GM18870 (cell line): Measurements from ENCODE around the gene NYAP1.
"Not testable (repeated sequence)": the region's sequence is repeated elsewhere in the genome, so short reads cannot be mapped to it uniquely, and the experiment has no call there.

Experiments
- ATAC-seq: cut with Tn5 transposase; IDR thresholded peaks from one replicate; pipeline ENCODE4 v1.9.1; 2021; ENCODE audit warnings: moderate library complexity; ENCODE audit not compliant: unreplicated experiment

NYAP1 gene

DNA sequence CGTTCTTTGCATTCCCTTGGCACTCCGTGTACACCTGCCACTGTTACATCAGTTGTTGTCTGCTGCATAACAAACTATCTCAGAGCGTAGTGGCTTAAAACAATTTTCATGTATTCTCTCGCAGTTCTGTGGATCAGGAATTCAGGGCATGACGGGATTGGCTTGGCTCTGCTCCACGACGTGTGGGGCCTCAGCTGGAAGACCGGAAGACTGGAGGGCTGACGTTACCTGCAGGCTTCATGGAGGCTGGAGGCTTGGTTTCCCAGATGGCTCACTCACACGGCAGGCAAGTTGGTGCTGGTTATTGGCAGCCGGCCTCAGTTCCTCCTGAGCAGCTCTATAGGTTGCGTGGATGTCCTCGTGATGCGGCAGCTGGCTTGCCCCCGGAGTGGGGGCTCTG lies 25.5 kb downstream of the NYAP1 start:
- ATAC-seq: no peak

DNA sequence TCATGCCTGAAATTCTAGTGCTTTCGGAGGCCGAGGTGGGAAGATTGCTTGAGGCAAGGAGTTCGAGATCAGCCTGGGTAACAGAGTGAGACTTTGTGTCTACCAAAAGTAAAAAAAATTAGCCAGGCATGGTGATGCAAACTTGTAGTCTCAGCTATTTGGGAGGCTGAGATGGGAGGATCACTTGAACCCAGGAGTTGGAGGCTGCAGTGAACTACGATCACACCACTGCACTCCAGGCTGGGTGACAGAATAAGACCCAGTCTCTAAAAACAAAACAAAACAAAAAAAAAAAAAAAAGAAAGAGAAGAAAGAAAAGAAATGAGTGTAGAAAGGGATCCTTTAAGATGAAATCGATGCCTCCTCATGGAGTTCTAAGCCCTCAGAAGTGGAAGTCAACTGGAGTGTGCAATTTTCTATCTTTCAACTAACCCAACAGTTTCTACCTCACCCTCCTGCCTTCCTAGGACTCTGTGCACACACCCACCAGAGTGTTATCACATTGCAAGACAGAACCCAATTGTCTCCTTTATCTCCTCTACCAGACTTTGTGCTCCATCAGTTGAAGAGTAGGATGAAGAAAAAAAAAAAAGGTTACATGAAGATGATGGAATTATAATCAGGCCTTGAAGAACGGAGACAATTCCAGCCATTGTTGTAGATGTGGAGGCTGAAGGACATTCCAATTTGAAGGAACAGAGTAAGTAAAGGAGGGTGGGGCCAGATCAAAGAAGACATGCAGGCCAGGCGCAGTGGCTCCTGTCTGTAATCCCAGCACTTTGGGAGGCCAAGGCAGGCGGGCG lies 26.9 kb downstream of the NYAP1 start:
- no peak for ATAC-seq

DNA sequence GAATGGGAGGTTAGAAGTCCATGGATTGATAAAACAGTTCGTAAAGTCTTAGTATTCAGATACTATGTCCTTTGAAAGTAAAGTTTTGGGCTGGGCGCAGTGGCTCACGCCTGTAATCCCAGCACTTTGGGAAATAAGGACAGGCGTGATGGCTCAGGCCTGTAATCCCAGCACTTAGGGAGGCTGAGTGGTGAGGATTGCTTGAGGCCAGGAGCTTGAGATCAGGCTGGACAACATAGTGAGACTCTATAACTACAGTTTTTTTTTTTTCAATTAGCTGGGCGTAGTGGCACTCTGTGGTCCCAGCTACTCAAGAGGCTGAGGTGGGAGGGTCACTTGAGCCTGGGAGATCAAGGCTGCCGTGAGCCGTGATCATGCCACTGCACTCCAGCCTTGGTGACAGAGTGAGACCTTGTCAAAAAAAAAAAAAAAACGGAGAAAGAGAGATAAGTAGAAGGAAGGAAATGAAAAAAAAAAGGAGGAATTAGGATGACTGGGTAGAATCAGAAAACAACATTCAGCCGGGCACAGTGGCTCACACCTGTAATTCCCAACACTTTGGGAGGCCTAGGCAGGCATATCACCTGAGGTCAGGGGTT lies 29.6 kb downstream of the NYAP1 start:
- no peak for ATAC-seq

DNA sequence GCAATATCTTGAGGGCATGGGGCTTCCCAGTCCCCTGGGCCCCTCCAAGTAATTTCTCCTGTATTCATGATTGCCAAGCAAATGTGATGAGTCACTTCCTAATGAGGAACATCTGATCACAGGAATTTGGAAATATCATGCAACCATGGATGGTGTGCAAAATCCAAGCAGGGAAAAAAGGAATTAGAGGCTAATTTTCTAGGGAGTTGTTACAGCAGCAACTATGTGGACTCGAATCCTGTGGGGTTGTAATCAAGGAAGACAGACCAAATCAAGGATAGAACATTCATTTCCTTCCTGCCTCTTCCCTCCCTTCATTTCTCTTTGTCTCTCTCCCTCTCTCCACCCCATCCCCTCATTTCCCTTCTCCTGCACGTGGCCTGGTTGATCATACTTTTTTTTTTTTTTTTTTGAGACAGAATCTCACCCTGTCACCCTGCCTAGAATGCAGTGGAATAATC lies 31.4 kb downstream of the NYAP1 start:
- ATAC-seq: no peak

DNA sequence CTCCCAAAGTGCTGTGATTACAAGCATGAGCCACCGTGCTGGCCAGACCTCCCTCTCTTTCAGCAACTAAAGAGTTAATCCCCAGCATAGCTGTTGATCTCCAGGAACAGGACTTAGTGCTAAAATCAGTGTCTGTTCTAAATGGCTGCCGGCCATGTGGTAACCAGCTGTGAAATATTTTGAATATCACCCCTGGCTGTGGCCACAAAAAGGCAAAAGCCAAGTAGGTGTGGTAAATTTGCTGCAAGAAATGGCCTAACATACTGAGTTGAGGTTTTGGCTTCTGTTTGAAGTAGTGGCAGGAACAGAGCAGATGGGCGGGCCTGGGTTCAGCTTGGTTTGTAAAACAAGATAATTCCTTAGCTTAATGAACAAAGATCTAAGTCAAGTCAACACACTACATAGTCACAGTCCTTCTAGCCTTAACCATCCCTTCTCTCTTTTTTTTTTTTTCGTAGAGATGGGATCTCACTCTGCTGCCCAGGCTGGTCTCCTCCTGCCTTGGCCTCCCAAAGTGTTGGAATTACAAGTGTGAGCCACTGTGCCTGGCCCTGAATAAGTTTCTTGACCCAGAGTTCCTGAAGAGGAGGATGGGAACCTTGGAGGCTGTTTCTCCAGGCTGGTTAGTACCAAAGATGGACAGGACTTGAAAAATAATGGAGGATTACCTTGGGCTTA lies 32.5 kb downstream of the NYAP1 start:
- no peak for ATAC-seq

DNA sequence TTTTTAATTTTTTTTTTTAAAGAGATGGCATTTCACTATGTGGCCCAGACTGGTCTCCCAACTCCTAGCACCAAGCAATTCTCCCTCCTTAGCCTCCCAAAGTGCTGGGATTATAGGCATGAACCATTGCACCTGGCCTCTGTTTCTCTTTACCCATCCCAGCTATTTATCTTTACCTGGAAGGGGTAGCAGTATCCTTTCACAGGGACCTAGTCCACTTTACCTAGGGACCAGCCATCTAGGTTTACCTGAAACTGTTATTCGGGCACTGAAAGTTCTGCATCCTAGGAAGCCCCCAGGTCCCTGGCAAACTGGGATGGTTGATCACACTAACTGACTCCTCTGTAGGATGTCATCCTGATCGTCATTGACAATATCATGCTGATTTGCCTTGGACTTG lies 33.6 kb downstream of the NYAP1 start:
- no peak for ATAC-seq

DNA sequence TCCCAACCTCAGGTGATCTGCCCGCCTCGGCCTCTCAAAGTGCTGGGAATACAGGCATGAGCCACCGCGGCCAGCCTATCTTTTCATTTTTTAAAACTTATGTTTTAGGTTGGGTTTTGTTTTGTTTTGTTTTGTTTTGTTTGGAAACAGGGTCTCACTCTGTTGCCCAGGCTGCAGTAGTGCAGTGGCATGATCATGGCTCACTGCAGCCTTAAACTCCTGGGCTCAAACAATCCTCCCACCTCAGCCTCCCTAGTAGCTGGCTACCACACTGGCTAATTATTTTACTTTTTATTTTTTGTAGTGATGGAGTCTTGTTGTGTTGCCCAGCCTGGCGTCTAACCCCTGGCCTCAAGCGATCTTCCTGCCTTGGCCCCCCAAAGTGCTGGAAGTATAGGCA lies 35.9 kb downstream of the NYAP1 start:
- no peak for ATAC-seq

DNA sequence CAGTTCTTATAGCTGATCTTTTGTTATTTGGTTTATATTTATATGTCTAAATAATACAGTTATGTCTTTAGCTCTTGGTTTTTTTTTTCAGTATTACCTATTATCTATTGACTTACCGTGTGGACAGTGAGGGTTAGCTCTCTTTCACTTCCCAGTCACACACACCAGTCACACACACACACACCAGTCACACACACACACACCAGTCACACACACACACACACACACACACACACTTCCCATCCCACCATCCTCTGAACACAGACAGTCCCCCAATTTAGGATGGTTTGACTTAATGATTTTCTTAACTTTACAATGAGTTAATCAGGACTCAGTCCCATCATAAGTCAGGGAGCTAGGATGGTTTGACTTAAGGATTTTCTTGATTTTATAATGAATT lies 36.4 kb downstream of the NYAP1 start:
- no peak for ATAC-seq

DNA sequence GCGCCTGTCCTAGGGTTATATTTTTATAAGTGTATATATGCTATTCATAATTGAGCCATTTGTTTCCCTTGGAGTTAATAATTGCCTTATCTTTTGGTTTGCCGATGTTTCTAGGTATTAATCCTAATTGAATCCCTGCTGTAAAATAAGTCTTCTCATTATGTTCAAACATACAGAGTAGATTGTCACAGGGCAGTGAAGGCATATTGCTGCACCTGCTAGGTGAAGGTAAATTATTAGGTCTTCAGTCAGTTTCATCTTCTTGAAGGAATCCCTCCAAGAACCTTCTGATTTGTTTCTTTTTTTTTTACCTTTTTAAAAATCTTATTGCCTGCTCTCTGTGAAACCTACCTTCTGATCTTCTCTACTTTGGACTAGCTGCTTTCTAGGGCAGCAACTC lies 37.3 kb downstream of the NYAP1 start:
- no peak for ATAC-seq

DNA sequence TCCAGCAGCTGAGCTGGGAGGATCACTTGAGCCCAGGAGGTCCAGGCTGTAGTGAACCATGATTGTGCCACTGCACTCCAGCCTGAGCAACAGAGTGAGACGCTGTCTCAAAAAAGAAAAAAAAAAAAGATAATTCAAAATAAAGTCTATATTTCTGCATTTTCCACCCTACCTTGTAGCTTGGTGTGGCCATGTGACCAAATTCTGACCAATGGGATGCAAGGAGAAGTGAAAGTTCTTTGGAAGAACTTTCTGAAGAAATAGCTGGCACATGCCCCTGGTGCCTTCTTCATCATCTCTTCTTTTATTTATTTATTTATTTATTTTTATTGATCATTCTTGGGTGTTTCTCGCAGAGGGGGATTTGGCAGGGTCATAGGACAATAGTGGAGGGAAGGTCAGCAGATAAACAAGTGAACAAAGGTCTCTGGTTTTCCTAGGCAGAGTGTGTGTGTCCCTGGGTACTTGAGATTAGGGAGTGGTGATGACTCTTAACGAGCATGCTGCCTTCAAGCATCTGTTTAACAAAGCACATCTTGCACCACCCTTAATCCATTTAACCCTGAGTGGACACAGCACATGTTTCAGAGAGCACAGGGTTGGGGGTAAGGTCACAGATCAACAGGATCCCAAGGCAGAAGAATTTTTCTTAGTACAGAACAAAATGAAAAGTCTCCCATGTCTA lies 38.3 kb downstream of the NYAP1 start:
- not testable (repeated sequence) for ATAC-seq

DNA sequence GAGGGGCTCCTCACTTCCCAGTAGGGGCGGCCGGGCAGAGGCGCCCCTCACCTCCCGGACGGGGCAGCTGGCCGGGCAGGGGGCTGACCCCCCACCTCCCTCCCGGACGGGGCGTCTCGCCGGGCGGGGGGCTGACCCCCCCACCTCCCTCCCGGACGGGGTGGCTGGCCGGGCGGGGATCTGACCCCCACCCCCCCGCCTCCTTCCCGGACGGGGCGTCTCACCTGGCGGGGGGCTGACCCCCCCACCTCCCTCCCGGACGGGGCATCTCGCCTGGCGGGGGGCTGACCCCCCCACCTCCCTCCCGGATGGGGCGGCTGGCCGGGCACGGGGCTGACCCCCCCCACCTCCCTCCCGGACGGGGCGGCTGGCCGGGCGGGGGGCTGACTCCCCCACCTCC lies 39.5 kb downstream of the NYAP1 start:
- ATAC-seq: not testable (repeated sequence)

DNA sequence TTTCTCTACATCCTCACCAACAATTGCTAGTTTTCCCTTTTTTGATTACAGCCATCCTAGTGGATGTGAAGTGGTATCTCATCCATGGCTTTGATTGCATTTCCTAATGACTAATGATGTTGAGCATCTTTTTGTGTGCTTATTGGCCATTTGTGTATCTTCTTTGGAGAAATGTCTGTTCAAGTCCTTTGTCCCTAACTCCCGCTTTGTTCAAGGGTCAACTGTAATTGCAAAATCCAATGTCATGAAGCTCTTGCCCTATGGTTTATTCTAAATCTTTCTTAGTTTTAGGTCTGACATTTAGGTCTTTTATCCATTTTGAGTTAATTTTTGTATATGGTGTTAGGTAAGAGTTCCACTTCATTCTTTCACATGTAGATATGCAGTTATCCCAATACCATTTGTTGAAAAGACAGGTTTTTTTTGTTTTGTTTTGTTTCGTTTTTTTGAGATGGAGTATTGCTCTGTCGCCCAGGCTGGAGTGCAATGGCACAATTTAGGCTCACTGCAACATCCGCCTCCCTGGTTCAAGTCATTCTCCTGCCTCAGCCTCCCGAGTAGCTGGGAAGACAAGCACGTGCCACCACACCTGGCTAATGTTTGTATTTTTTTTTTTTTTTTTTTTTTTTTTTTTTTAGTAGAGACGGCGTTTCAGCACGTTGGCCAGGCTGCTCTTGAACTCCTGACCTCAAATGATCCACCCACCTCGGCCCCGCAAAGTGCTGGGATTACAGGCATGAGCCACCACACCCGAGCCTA lies 44.6 kb downstream of the NYAP1 start:
- not testable (repeated sequence) for ATAC-seq

DNA sequence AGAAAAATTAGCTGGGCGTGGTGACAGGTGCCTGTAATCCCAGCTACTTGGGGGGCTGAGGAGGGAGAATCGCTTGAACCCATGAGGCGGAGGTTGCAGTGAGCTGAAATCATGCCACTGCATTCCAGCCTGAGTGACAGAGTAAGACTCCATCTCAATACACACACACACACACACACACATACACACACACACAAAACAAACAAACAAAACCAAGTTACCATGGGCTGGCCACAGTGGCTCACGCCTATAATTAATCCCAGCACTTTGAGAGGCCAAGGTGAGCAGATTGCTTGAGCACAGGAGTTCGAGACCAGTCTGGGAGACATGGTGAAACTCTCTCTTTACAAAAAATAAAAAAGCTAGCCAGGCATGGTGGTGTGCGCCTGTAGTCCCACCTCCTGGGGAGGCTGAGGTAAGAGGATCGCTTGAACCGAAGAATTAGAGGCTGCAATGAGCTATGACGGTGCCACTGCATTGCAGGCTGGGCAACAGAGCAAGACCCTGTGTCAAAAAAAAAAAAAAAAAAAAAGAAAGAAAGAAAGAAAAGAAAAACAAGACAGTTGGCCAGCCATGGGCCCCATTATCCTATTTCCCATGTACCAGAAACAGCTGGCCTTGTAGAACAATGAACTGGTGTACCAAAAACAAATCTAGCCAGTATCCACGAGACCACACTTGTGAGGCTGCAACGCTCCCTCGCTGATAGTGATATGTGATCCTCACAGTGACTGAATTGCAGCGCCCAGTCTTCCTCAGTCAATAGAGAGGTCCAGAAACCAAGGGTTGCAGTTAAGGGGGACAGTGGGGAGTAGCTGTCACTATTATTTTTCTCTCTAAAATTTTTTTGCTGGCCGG lies 48.7 kb downstream of the NYAP1 start:
- no peak for ATAC-seq

DNA sequence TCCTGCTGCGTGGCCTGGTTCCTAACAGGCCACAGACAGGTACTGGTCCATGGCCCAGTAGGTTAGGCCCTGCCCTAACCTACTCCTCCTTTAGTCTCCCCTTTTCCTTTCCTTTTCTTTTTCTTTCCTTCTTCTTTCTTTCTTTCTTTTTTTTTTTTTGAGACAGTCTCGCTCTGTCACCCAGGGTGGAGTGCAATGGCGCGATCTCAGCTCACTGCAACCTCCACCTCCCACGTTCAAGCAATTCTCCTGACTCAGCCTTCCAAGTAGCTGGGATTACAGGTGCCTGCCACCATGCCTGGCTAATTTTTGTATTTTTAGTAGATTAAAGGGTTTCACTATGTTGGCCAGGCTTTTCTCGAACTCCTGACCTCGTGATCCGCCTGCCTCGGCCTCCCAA lies 52.3 kb downstream of the NYAP1 start:
- not testable (repeated sequence) for ATAC-seq

DNA sequence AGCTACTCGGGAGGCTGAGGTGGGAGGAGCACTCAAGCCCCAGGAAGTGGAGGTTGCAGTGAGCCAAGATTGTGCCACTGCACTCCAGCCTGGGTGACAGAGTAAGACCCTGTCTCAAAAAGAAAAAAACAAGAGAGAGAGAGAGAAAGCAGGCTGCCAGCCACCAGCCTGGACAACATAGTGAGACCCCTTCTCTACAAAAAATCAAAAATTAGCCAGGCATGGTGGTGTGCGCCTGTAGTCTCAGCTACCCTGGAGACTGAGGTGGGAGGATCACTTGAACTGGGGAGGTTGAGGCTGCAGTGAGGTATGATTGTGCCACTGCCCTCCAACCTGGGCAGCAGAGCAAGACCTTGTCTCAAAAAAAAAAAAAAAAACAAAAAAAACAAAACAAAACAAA lies 53.0 kb downstream of the NYAP1 start:
- not testable (repeated sequence) for ATAC-seq

DNA sequence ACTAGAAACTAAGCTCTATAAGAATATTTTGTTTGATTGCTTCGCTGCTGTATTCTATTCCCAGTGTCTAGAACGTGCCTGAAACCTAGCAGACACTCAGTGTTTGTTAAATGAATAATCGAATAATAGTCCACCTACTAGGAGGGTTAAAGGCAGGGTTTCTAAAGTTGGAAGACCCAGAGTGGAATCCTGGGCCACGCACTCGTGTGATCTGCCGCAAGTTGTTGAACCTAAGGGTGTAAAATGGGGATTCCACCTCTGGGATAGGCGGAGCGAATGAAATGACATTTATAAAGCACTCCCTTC lies 54.6 kb downstream of the NYAP1 start:
- ATAC-seq: no peak

DNA sequence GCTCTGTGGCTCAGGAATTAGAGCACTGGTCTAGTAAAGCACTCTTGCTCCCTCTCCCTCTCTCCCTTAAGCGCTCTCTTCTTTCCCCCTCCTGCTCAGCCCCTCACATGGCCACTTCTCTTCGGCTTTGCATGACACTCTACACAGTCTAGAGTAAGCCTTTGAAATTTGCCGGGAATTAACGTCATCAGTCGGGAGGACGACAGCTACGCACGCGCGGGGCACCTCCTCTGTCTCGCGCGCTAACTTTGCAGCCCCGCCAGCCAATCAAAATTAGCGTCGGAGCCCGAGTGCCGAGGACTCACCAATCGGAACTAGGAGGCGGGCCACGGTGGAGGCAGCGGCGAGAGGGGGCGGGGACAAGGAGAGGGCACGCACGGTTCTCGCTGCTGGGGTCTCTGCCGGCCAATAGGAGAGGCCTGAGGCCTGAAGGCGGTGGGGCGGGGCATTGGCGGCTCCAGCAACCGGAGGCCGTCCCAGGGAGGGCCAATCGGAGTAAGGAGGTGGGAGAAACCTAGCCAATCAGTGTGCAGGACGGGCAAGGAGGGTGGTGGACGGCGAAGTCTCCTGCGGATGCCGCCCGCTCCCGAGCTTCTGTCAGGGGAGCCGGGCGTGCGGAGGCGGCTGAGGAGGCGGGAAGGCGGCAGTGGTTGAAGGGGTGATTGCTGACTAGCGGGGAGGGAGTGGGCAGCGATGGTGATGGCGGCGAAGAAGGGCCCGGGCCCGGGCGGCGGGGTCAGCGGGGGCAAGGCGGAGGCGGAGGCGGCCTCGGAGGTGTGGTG lies 55.1 kb downstream of the NYAP1 start, which contains the start of gene AGFG2:
Gene AGFG2, plus strand, starts transcription at position 550 of the 782 bp plus-strand sequence. Its CDS starts 144 bp downstream, at position 694.
- peak; percentile 85 for ATAC-seq

DNA sequence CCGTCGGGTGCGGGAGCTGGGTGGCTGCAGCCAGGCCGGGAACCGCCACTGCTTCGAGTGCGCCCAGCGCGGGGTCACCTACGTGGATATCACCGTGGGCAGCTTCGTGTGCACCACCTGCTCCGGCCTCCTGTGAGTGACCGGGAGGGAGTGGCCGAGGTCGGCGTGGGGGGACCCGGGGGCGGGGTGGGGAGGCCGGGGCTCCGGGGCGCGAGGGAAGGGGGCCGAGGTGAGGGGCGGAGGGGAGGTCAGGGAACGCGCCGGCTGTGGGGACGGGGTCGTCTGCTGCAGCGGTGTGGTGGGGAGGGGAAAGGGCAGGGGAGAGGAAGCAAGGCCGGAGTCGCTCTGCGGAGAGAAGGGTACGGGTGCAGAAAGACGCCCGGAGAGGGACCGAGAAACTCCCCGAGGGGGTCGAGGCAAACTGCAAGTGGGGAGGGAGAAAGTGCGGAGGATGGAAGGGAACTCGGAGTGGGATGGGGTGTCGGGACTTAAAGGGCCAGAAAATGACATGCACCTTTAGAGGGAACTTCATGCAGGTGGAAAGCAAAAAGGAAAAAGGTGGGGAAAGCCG lies 55.8 kb downstream of the NYAP1 start:
- no peak for ATAC-seq
